WTC11 (cell line): ENCODE measurements around the gene CEP131.

Experiments used
- CREM ChIP-seq: sonication (generic); formaldehyde crosslinking; IDR thresholded peaks from 2 replicates; pipeline ENCODE4 v1.8.1; 2022; ENCODE audit warnings: mild to moderate bottlenecking, missing genetic modification reagents, moderate library complexity
- FOXP1 ChIP-seq: sonication (generic); formaldehyde crosslinking; IDR thresholded peaks from 2 replicates; pipeline ENCODE4 v1.8.0; 2022; ENCODE audit warnings: missing genetic modification reagents, mild to moderate bottlenecking, moderate library complexity, borderline replicate concordance
- NR1H2 ChIP-seq: sonication (generic); formaldehyde crosslinking; IDR thresholded peaks from 2 replicates; pipeline ENCODE4 v1.9.0; 2021; ENCODE audit warnings: mild to moderate bottlenecking, moderate library complexity, missing genetic modification reagents
- NR2C2 ChIP-seq: sonication (generic); formaldehyde crosslinking; IDR thresholded peaks from 2 replicates; pipeline ENCODE4 v1.8.0; 2022; ENCODE audit warnings: mild to moderate bottlenecking, missing genetic modification reagents
- NR3C1 ChIP-seq: sonication (generic); formaldehyde crosslinking; conservative IDR thresholded peaks from 2 replicates; pipeline ENCODE4 v1.8.1; 2023; ENCODE audit warnings: low read depth, mild to moderate bottlenecking, missing genetic modification reagents
- SMAD3 ChIP-seq: sonication (generic); formaldehyde crosslinking; IDR thresholded peaks from 2 replicates; pipeline ENCODE4 v1.8.0; 2022; ENCODE audit warnings: missing genetic modification reagents, mild to moderate bottlenecking, borderline replicate concordance
- ZNF232 ChIP-seq: sonication (generic); formaldehyde crosslinking; IDR thresholded peaks from 2 replicates; pipeline ENCODE4 v1.8.0; 2022; ENCODE audit warnings: mild to moderate bottlenecking, missing genetic modification reagents
- ZNF423 ChIP-seq: fragments of 250-450 bp; sonication (Bioruptor Pico); IDR thresholded peaks from 2 replicates; pipeline ENCODE4 v2.1.2; 2022; ENCODE audit warnings: mild to moderate bottlenecking, moderate library complexity
- TF ChIP-seq, protein P1 (sequence below): fragments of 200-600 bp; IDR thresholded peaks from 2 replicates; pipeline ENCODE4 v1.8.0; 2022; ENCODE audit warnings: antibody characterized with exemption
- TF ChIP-seq, protein P2 (sequence below): sonication (generic); formaldehyde crosslinking; IDR thresholded peaks from 2 replicates; pipeline ENCODE4 v1.8.0; 2022; ENCODE audit warnings: mild to moderate bottlenecking, missing genetic modification reagents
- TF ChIP-seq, protein P3 (sequence below): sonication (generic); formaldehyde crosslinking; IDR thresholded peaks from 2 replicates; pipeline ENCODE4 v1.8.1; 2022; ENCODE audit warnings: mild to moderate bottlenecking, moderate library complexity, missing genetic modification reagents
- TF ChIP-seq, protein P4 (sequence below): sonication (generic); formaldehyde crosslinking; IDR thresholded peaks from 2 replicates; pipeline ENCODE4 v1.8.1; 2023; ENCODE audit warnings: mild to moderate bottlenecking, missing genetic modification reagents
- TF ChIP-seq, protein P5 (sequence below): sonication (generic); formaldehyde crosslinking; IDR thresholded peaks from 2 replicates; pipeline ENCODE4 v1.8.0; 2022; ENCODE audit warnings: mild to moderate bottlenecking, missing genetic modification reagents
- TF ChIP-seq, protein P6 (sequence below): sonication (generic); formaldehyde crosslinking; IDR thresholded peaks from 2 replicates; pipeline ENCODE4 v1.8.0; 2022; ENCODE audit warnings: missing genetic modification reagents

DNA sequence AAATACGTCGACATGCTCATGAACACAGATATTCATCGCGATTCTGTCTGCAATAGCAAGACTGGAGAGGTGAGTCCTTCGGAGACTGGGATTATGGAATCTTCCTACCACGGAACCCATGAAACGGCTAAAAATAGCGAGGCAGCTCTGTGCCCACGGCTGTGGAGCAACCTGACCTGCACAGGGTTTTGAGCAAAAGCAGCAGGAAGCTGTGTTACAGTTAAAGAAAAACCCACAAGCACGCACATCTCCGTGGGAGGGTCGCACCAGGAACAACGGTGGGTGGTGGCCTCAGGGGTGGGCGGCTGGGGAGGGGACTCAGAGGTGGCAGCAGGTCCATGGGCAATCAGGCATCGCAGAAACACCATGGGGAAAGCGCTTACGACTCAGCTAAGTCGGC is 47.5 kb upstream of the CEP131 start:
- TF ChIP-seq ZNF423 (CRISPR knock-in tag) (no peak), ZNF232 (CRISPR knock-in tag) (no peak), NR3C1 (no peak), NR1H2 (CRISPR knock-in tag) (no peak), NR2C2 (CRISPR knock-in tag) (no peak), SMAD3 (CRISPR knock-in tag) (no peak), FOXP1 (CRISPR knock-in tag) (no peak), CREM (CRISPR knock-in tag) (no peak)
- TF ChIP-seq, protein P1, sequence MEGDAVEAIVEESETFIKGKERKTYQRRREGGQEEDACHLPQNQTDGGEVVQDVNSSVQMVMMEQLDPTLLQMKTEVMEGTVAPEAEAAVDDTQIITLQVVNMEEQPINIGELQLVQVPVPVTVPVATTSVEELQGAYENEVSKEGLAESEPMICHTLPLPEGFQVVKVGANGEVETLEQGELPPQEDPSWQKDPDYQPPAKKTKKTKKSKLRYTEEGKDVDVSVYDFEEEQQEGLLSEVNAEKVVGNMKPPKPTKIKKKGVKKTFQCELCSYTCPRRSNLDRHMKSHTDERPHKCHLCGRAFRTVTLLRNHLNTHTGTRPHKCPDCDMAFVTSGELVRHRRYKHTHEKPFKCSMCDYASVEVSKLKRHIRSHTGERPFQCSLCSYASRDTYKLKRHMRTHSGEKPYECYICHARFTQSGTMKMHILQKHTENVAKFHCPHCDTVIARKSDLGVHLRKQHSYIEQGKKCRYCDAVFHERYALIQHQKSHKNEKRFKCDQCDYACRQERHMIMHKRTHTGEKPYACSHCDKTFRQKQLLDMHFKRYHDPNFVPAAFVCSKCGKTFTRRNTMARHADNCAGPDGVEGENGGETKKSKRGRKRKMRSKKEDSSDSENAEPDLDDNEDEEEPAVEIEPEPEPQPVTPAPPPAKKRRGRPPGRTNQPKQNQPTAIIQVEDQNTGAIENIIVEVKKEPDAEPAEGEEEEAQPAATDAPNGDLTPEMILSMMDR = no peak
- TF ChIP-seq, protein P2, sequence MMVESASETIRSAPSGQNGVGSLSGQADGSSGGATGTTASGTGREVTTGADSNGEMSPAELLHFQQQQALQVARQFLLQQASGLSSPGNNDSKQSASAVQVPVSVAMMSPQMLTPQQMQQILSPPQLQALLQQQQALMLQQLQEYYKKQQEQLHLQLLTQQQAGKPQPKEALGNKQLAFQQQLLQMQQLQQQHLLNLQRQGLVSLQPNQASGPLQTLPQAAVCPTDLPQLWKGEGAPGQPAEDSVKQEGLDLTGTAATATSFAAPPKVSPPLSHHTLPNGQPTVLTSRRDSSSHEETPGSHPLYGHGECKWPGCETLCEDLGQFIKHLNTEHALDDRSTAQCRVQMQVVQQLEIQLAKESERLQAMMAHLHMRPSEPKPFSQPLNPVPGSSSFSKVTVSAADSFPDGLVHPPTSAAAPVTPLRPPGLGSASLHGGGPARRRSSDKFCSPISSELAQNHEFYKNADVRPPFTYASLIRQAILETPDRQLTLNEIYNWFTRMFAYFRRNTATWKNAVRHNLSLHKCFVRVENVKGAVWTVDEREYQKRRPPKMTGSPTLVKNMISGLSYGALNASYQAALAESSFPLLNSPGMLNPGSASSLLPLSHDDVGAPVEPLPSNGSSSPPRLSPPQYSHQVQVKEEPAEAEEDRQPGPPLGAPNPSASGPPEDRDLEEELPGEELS = no peak
- TF ChIP-seq, protein P3, sequence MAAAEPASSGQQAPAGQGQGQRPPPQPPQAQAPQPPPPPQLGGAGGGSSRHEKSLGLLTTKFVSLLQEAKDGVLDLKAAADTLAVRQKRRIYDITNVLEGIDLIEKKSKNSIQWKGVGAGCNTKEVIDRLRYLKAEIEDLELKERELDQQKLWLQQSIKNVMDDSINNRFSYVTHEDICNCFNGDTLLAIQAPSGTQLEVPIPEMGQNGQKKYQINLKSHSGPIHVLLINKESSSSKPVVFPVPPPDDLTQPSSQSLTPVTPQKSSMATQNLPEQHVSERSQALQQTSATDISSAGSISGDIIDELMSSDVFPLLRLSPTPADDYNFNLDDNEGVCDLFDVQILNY (CRISPR knock-in tag) = no peak
- TF ChIP-seq, protein P4, sequence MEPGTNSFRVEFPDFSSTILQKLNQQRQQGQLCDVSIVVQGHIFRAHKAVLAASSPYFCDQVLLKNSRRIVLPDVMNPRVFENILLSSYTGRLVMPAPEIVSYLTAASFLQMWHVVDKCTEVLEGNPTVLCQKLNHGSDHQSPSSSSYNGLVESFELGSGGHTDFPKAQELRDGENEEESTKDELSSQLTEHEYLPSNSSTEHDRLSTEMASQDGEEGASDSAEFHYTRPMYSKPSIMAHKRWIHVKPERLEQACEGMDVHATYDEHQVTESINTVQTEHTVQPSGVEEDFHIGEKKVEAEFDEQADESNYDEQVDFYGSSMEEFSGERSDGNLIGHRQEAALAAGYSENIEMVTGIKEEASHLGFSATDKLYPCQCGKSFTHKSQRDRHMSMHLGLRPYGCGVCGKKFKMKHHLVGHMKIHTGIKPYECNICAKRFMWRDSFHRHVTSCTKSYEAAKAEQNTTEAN (CRISPR knock-in tag) = no peak
- TF ChIP-seq, protein P5, sequence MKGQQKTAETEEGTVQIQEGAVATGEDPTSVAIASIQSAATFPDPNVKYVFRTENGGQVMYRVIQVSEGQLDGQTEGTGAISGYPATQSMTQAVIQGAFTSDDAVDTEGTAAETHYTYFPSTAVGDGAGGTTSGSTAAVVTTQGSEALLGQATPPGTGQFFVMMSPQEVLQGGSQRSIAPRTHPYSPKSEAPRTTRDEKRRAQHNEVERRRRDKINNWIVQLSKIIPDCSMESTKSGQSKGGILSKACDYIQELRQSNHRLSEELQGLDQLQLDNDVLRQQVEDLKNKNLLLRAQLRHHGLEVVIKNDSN (CRISPR knock-in tag) = no peak
- TF ChIP-seq, protein P6, sequence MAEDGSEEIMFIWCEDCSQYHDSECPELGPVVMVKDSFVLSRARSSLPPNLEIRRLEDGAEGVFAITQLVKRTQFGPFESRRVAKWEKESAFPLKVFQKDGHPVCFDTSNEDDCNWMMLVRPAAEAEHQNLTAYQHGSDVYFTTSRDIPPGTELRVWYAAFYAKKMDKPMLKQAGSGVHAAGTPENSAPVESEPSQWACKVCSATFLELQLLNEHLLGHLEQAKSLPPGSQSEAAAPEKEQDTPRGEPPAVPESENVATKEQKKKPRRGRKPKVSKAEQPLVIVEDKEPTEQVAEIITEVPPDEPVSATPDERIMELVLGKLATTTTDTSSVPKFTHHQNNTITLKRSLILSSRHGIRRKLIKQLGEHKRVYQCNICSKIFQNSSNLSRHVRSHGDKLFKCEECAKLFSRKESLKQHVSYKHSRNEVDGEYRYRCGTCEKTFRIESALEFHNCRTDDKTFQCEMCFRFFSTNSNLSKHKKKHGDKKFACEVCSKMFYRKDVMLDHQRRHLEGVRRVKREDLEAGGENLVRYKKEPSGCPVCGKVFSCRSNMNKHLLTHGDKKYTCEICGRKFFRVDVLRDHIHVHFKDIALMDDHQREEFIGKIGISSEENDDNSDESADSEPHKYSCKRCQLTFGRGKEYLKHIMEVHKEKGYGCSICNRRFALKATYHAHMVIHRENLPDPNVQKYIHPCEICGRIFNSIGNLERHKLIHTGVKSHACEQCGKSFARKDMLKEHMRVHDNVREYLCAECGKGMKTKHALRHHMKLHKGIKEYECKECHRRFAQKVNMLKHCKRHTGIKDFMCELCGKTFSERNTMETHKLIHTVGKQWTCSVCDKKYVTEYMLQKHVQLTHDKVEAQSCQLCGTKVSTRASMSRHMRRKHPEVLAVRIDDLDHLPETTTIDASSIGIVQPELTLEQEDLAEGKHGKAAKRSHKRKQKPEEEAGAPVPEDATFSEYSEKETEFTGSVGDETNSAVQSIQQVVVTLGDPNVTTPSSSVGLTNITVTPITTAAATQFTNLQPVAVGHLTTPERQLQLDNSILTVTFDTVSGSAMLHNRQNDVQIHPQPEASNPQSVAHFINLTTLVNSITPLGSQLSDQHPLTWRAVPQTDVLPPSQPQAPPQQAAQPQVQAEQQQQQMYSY = no peak
